Activated naive CD4-positive, alpha-beta T cell (primary cell): Measurements from ENCODE around the gene MASTL.

Source experiments
- DNase-seq, 4 experiments: peaks; one replicate each; lab custom pipeline; 2025; lab: John Stamatoyannopoulos, UW

The MASTL gene

DNA sequence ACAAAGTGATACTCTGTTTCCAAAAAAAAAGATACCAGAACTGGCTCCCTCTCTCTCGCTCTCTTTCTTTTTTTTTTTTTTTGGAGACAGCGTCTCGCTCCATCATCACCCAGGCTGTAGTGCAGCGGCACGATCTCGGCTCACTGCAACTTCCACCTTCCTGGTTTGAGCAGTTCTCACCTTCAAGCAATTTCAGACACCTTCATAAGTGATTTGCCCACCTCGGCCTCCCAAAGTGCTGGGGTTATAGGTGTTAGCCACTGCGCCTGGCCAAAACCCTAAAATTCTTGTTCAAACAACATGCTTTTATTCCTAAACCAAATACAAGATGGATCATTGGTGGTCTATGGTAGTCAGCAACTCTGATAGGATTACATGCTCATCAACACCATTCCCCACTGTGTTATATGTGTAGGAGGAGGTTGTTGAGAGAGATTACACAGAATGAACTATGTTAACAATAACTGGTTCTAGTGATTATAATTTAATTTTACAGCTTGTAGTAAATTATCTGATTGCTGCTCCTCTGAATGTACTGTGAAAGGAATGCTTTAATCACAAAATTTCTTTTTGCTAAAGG, 69.9 kb downstream of the MASTL start:
- DNase-seq = no peak

DNA sequence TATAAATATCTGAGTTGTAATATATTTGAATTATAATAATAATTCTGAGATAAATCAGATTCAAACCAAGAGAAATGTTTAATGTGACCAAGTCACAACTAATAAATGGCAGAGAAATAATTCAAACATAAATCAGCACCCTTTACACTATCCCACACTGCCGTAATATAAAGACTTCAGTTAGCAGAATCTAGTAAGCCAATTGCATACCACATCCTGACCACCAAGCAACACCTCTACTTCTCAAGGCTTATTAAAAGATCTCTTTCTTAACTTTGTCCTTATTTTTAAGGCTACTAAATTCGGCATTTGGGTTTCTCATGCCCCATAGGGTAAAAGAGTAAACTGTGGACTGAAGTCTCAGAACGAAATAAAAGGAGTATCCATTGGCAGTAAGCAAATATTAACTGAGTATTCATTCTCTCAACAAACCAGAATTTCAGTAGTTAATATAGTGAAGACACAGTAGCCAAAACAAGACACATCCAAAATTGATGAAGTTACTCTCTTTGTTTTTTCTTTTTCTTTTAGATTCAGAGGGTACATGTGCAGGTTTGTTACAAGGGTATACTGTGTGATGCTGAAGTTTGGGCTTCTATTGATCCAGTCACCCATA, 70.6 kb downstream of the MASTL start:
- DNase-seq = no peak

DNA sequence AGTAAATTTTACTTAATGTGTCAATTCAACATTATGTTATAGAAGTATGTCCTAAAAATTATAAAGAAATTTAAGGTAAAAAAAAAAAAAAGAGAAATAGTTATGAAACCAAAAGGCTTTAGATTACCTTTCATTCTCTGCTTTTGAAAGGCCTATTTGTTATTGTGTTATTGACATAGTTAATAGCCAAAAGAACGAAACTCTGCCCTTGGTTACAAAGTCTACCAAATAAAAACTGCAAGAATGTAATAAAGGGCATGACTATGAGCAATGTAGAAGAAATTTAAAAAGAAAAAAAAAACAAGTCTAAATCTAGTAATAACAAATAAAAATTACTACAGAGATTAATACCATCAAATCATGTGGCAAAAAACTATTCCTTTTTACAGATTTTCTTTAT, 74.9 kb downstream of the MASTL start:
- no peak for DNase-seq

DNA sequence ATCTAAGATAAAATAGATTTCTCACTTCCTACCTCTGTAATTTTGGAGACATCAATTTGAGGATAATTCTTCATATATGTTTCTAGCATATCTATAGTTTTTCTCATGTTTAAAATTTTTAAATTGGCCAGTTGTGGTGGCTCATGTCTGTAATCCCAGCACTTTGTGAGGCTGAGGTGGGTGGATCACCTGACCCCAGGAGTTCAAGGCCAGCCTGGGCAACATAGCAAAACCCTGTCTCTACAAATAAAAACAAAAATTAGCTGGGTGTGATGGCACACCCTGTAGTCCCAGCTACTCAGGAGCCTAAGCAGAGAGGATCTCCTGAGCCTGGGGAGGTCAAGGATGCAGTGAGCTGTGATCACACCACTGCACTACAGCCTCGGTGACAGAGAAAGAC, 80.6 kb downstream of the MASTL start:
- no peak for DNase-seq
